Keratinocyte (primary cell): ENCODE results near the gene HRK. TPM values are rescaled to one million over a fixed set of nuclear protein-coding genes. Genes with fewer than 3 reads are reported as not detected.

ENCODE experiments used
- DNase-seq: peaks from one replicate; pipeline ENCODE4 v3.0.0-alpha.2; 2011; ENCODE audit warnings: low read depth, missing footprints, low spot score
- FAIRE-seq: peaks from 2 replicates; lab custom pipeline; 2011; peaks lifted over from hg19 to GRCh38; lab: Jason Lieb, UNC
- H2AFZ ChIP-seq: 2 replicates; pipeline ENCODE4 v1.6.0; 2012; ENCODE audit warnings: low read length, control low read depth, inconsistent platforms; ENCODE audit not compliant: control insufficient read depth
- H3K27ac ChIP-seq: 2 replicates; pipeline ENCODE4 v1.5.1; 2011; ENCODE audit warnings: low read length; ENCODE audit not compliant: control insufficient read depth, insufficient read depth
- H3K27me3 ChIP-seq: 3 replicates; pipeline ENCODE4 v1.6.0; 2011; ENCODE audit warnings: low read length; ENCODE audit not compliant: control insufficient read depth, insufficient read depth; ENCODE audit errors: extremely low read depth
- H3K36me3 ChIP-seq, 2 experiments: 2 replicates in 1 of 2; 3 replicates in 1 of 2; pipeline ENCODE4 v1.5.1; 2011; ENCODE audit warnings: low read length in 2 of 2, mild to moderate bottlenecking in 1 of 2; ENCODE audit not compliant: control insufficient read depth in 2 of 2, insufficient read depth in 2 of 2; ENCODE audit errors: extremely low read depth in 1 of 2
- H3K4me1 ChIP-seq: 3 replicates; pipeline ENCODE4 v1.5.1; 2011; ENCODE audit warnings: low read length; ENCODE audit not compliant: control insufficient read depth, insufficient read depth; ENCODE audit errors: extremely low read depth
- H3K4me2 ChIP-seq: 3 replicates; pipeline ENCODE4 v1.6.0; 2011; ENCODE audit warnings: low read depth, low read length; ENCODE audit not compliant: control insufficient read depth, insufficient read depth; ENCODE audit errors: extremely low read depth
- H3K4me3 ChIP-seq, 3 experiments: fragments of 200-600 bp in 1 of 3; sonication (generic) in 1 of 3; 2 replicates in 2 of 3; 3 replicates in 1 of 3; pipeline ENCODE4 v1.5.1; 2011 to 2016; ENCODE audit warnings: low read length in 3 of 3, mild to moderate bottlenecking in 3 of 3, control low read depth in 2 of 3, inconsistent platforms in 1 of 3, low read depth in 1 of 3, mixed read lengths in 1 of 3, mixed run types in 1 of 3, moderate library complexity in 1 of 3; ENCODE audit not compliant: control insufficient read depth in 2 of 3, insufficient read depth in 2 of 3; ENCODE audit errors: extremely low read depth in 1 of 3
- H3K79me2 ChIP-seq: 2 replicates; pipeline ENCODE4 v1.6.0; 2012; ENCODE audit warnings: low read length; ENCODE audit not compliant: control insufficient read depth, insufficient read depth
- H3K9ac ChIP-seq: 3 replicates; pipeline ENCODE4 v1.6.0; 2011; ENCODE audit warnings: low read length; ENCODE audit not compliant: control insufficient read depth, insufficient read depth; ENCODE audit errors: extremely low read depth
- H3K9me1 ChIP-seq: 3 replicates; pipeline ENCODE4 v1.6.0; 2011; ENCODE audit warnings: low read length; ENCODE audit not compliant: control insufficient read depth, insufficient read depth; ENCODE audit errors: extremely low read depth
- H3K9me3 ChIP-seq: 2 replicates; pipeline ENCODE4 v1.5.1; 2012; ENCODE audit warnings: low read depth, low read length; ENCODE audit not compliant: control insufficient read depth
- H4K20me1 ChIP-seq: 3 replicates; pipeline ENCODE4 v1.6.0; 2011; ENCODE audit warnings: low read length; ENCODE audit not compliant: control insufficient read depth, insufficient read depth; ENCODE audit errors: extremely low read depth
- EZH2 ChIP-seq: IDR thresholded peaks from one replicate; pipeline ENCODE4 v1.6.1; 2012; ENCODE audit warnings: inconsistent platforms, mild to moderate bottlenecking, low read length, moderate library complexity
- dilution Hi-C: fragments of 300-500 bp; cut with MboI; formaldehyde crosslinking; loops from one replicate; pipeline ENCODE4 v1.7.0; 2020; ENCODE audit warnings: low sequenced_read_pairs; ENCODE audit not compliant: extremely low pct_ligation_motif_present
- polyA plus RNA-seq, 5 experiments: library from polyadenylated mRNA; depleted of rRNA in 3 of 5; stranded (reverse) in 3 of 5; stranded (forward) in 1 of 5; unstranded in 1 of 5; fragments of >200 nt; gene quantifications; 1 replicate in 1 of 5; 2 replicates in 3 of 5; 3 replicates in 1 of 5; pipeline versions ENCODE4 v1.2.1 to v1.2.3, GENCODE V29; 2011 to 2012; ENCODE audit warnings: missing spikeins in 2 of 5, low read depth in 1 of 5, low replicate concordance in 1 of 5
- TF ChIP-seq, protein P1 (sequence below), 3 experiments: IDR thresholded peaks in 1 of 3; conservative IDR thresholded peaks in 1 of 3; optimal IDR thresholded peaks in 1 of 3; 2 replicates in 2 of 3; 3 replicates in 1 of 3; pipeline versions ENCODE3 to v1.5.1; 2011; ENCODE audit warnings: low read length in 3 of 3, mild to moderate bottlenecking in 3 of 3, moderate library complexity in 2 of 3, control low read depth in 1 of 3, inconsistent platforms in 1 of 3; ENCODE audit not compliant: insufficient read depth in 2 of 3; ENCODE audit errors: extremely low read depth in 1 of 3

HRK gene
- polyA plus RNA-seq, 1 donor (not counting 4 experiments of a cell fraction or from before 2014, with no cell fraction given), result 0.01 TPM

DNA sequence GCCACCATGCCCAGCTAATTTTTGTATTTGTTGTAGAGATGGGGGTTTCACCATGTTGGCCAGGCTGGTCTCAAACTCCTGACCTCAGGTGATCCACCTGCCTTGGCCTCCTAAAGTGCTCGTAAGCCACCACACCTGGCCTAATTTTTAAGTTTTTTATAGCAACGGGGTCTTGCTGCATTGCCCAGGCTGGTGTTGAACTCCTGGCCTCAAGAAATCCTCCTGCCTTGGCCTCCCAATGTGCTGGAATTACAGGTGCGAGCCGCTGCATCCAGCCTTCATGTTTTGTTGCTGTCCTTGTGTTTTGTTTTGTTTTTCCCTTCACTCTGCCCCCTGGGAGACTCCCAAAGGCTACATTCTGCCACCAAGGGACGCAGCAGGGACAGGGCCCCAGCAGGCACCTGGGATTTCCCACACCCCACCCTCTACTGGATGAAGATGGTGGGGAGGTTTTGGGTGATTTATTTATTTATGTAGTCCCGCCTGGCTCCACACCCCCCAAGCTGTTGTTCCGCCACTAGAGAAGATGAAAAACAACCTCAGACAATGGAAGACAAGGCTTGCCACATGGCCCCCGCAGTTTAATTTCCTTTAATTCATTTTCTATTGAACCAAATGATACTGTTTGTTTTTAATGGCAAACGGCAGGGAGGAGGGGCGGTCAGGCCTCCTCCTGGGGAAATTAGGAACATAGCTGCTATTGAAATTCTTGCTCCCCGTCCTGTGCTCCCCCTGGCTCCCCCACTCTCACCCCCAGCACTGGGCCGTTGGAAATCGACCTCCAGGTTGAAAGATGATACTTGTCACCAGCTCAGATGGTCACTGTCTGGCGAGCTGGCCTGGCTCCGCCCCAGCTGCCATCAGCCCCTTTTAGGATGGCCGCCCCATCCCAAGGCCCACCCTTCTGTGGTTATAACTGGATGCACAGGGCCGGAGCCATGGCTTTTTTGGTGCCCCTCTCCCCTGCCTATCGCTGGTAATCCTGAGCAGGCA is 72.8 kb downstream of the HRK start:
- Histone ChIP-seq H3K9ac (no peak overlapping the region), H3K27me3 (peaks cover 11% of the 10 kb centered on the region), H3K79me2 (no peaks in the 10 kb centered on the region), H3K36me3 (no peaks in the 10 kb centered on the region), H3K9me3 (no peaks in the 10 kb centered on the region), H2AFZ (no peak overlapping the region), H3K4me3 (no peak overlapping the region), H3K27ac (no peak overlapping the region), H4K20me1 (peaks cover 3% of the 10 kb centered on the region), H3K4me1 (peaks cover 10% of the 10 kb centered on the region), H3K9me1 (no peaks in the 10 kb centered on the region), H3K4me2 (no peak overlapping the region)
- dilution Hi-C loops, result no loop called here
- FAIRE-seq (no peak), DNase-seq (no peak)
- no peak for TF ChIP-seq EZH2
- TF ChIP-seq, protein P1, sequence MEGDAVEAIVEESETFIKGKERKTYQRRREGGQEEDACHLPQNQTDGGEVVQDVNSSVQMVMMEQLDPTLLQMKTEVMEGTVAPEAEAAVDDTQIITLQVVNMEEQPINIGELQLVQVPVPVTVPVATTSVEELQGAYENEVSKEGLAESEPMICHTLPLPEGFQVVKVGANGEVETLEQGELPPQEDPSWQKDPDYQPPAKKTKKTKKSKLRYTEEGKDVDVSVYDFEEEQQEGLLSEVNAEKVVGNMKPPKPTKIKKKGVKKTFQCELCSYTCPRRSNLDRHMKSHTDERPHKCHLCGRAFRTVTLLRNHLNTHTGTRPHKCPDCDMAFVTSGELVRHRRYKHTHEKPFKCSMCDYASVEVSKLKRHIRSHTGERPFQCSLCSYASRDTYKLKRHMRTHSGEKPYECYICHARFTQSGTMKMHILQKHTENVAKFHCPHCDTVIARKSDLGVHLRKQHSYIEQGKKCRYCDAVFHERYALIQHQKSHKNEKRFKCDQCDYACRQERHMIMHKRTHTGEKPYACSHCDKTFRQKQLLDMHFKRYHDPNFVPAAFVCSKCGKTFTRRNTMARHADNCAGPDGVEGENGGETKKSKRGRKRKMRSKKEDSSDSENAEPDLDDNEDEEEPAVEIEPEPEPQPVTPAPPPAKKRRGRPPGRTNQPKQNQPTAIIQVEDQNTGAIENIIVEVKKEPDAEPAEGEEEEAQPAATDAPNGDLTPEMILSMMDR (optimal IDR thresholded peaks at IDR 0.05 in 1 of 3, IDR thresholded peaks at IDR 0.05 in 1 of 3, conservative IDR thresholded peaks at IDR 0.05 in 1 of 3; ENCODE audit: extremely low read depth in 1 of 3, insufficient read depth in 2 of 3, low read length in 3 of 3), result no peak

DNA sequence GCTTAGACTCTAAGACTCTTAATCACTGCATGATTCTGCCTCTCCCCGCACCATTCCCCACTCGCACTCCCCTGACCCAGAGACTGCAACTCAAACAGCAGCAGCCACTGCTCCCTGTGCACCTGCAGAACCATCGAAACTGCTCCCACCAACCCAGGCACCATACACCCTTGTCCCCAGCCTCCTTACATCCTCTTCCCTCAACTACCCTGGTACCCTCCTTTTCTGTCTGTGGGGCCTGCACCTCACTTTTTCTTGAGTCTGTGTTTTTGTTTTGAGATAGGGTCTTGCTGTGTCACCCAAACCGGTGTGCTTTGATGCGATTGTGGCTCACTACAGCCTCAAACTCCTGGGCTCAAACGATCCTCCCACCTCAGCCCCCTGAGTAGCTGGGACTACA is 73.7 kb downstream of the HRK start:
- no peak overlapping the region for H3K27ac ChIP-seq
- FAIRE-seq (no peak), DNase-seq (no peak)
- no peaks in the 10 kb centered on the region for H4K20me1 ChIP-seq
- no peak overlapping the region for H2AFZ ChIP-seq
- no peak overlapping the region for H3K4me2 ChIP-seq
- H3K9ac ChIP-seq, result no peak overlapping the region
- H3K4me3 ChIP-seq, result no peak overlapping the region
- no peaks in the 10 kb centered on the region for H3K36me3 ChIP-seq
- H3K9me1 ChIP-seq, result no peaks in the 10 kb centered on the region
- dilution Hi-C loops, result no loop called here
- peaks cover 11% of the 10 kb centered on the region for H3K27me3 ChIP-seq
- TF ChIP-seq, protein P1 (optimal IDR thresholded peaks at IDR 0.05 in 1 of 3, IDR thresholded peaks at IDR 0.05 in 1 of 3, conservative IDR thresholded peaks at IDR 0.05 in 1 of 3; ENCODE audit: extremely low read depth in 1 of 3, insufficient read depth in 2 of 3, low read length in 3 of 3), result no peak
- TF ChIP-seq EZH2, result no peak
- H3K4me1 ChIP-seq, result peaks cover 3% of the 10 kb centered on the region
- no peaks in the 10 kb centered on the region for H3K79me2 ChIP-seq
- no peaks in the 10 kb centered on the region for H3K9me3 ChIP-seq
